SK-N-SH (cell line): ENCODE data around the gene SERPINE2. TPM values are rescaled to one million over a fixed set of nuclear protein-coding genes. Genes with fewer than 3 reads are reported as not detected.
"Not testable (repeated sequence)": the region's sequence is repeated elsewhere in the genome, so short reads cannot be mapped to it uniquely, and the experiment has no call there.

ENCODE experiments used
- CTCF ChIA-PET: fragments of 300-600, 350-600 bp; formaldehyde crosslinking; extraction: SDS; loops from one replicate; lab custom pipeline; 2021; lab: Yijun Ruan, JAX
- POLR2A ChIA-PET: fragments of 350-600 bp; sonication (Branson Sonifier 250); formaldehyde crosslinking; extraction: SDS; loops from one replicate; lab custom pipeline; 2020; ENCODE audit warnings: antibody characterized with exemption, inconsistent platforms; lab: Yijun Ruan, JAX
- DNase-seq: peaks from one replicate; pipeline ENCODE4 v3.0.0; 2012
- H2AFZ ChIP-seq: fragments of 200-600 bp; sonication (generic); 2 replicates; pipeline ENCODE4 v1.8.1; 2016; ENCODE audit warnings: antibody characterized with exemption, mild to moderate bottlenecking, low read depth
- H3F3A ChIP-seq: fragments of 200-600 bp; sonication (generic); replicated peaks from 2 replicates; pipeline ENCODE3; 2016; ENCODE audit warnings: antibody characterized with exemption, mild to moderate bottlenecking; ENCODE audit not compliant: insufficient read depth
- H3K27ac ChIP-seq, 2 experiments: fragments of 200-500 bp in 1 of 2; fragments of 200-600 bp in 1 of 2; sonication (Bioruptor generic) in 1 of 2; sonication (generic), shearing (Covaris generic) in 1 of 2; 2 replicates each; pipeline versions ENCODE4 v1.5.1 to v1.6.1; 2014 to 2016; ENCODE audit warnings: low read depth in 2 of 2, inconsistent platforms in 1 of 2, low read length in 1 of 2, mild to moderate bottlenecking in 1 of 2, mixed read lengths in 1 of 2
- H3K27me3 ChIP-seq: fragments of 200-600 bp; sonication (generic), shearing (Covaris generic); 2 replicates; pipeline ENCODE4 v1.6.1; 2016; ENCODE audit warnings: mixed run types; ENCODE audit not compliant: insufficient read depth
- H3K36me3 ChIP-seq, 2 experiments: fragments of 200-500 bp in 1 of 2; fragments of 200-600 bp in 1 of 2; sonication (Bioruptor generic) in 1 of 2; sonication (generic) in 1 of 2; replicated peaks in 1 of 2; 2 replicates each; pipeline versions ENCODE3 to v1.5.1; 2014 to 2016; ENCODE audit warnings: low read length in 1 of 2, mild to moderate bottlenecking in 1 of 2; ENCODE audit not compliant: insufficient read depth in 2 of 2, control insufficient read depth in 1 of 2
- H3K4me1 ChIP-seq, 2 experiments: fragments of 200-500 bp in 1 of 2; fragments of 200-600 bp in 1 of 2; sonication (Bioruptor generic) in 1 of 2; sonication (generic), shearing (Covaris generic) in 1 of 2; 2 replicates each; pipeline versions ENCODE4 v1.5.1 to v1.6.1; 2014 to 2016; ENCODE audit warnings: low read depth in 1 of 2, low read length in 1 of 2, mixed run types in 1 of 2; ENCODE audit not compliant: insufficient read depth in 2 of 2, control insufficient read depth in 1 of 2
- H3K4me2 ChIP-seq: fragments of 200-600 bp; sonication (generic), shearing (Covaris generic); 2 replicates; pipeline ENCODE4 v1.6.1; 2017; ENCODE audit warnings: mixed run types
- H3K4me3 ChIP-seq, 2 experiments: fragments of 200-500 bp in 1 of 2; fragments of 200-600 bp in 1 of 2; sonication (Bioruptor generic) in 1 of 2; sonication (generic), shearing (Covaris generic) in 1 of 2; 2 replicates each; pipeline versions ENCODE4 v1.5.1 to v1.8.1; 2014 to 2016; ENCODE audit warnings: low read depth in 2 of 2, inconsistent platforms in 1 of 2, low read length in 1 of 2, mild to moderate bottlenecking in 1 of 2, mixed read lengths in 1 of 2, moderate library complexity in 1 of 2
- H3K79me2 ChIP-seq: fragments of 200-600 bp; sonication (generic); 2 replicates; pipeline ENCODE4 v1.8.1; 2017; ENCODE audit warnings: mild to moderate bottlenecking; ENCODE audit not compliant: insufficient read depth
- H3K9ac ChIP-seq: fragments of 200-600 bp; sonication (generic); 2 replicates; pipeline ENCODE4 v1.6.1; 2017; ENCODE audit warnings: mixed run types
- H3K9me2 ChIP-seq: fragments of 200-600 bp; sonication (generic); 2 replicates; pipeline ENCODE4 v1.6.1; 2017; ENCODE audit warnings: mixed run types
- H3K9me3 ChIP-seq: fragments of 200-600 bp; sonication (generic); 2 replicates; pipeline ENCODE4 v1.6.1; 2017; ENCODE audit warnings: mixed run types, mild to moderate bottlenecking, moderate library complexity
- H4K20me1 ChIP-seq: fragments of 200-600 bp; sonication (generic); 2 replicates; pipeline ENCODE4 v1.6.1; 2017; ENCODE audit warnings: mild to moderate bottlenecking, mixed run types; ENCODE audit not compliant: insufficient read depth
- EP300 ChIP-seq, 2 experiments: IDR thresholded peaks; 2 replicates each; pipeline versions ENCODE4 v1.4.0 to v1.6.1; 2012; ENCODE audit warnings: borderline replicate concordance in 1 of 2, low read depth in 1 of 2, low read length in 1 of 2
- EZH2phosphoT487 ChIP-seq: fragments of 200-600 bp; sonication (generic); IDR thresholded peaks from 2 replicates; pipeline ENCODE4 v1.6.1; 2017; ENCODE audit warnings: low read depth, mixed run types, mild to moderate bottlenecking, antibody characterized with exemption, moderate library complexity, borderline replicate concordance
- FOSL2 ChIP-seq: IDR thresholded peaks from 2 replicates; pipeline ENCODE4 v1.4.0; 2012; ENCODE audit warnings: low read depth, mild to moderate bottlenecking, moderate library complexity, borderline replicate concordance
- JUND ChIP-seq: IDR thresholded peaks from 2 replicates; pipeline ENCODE4 v1.4.0; 2012
- NFIC ChIP-seq: IDR thresholded peaks from 2 replicates; pipeline ENCODE4 v1.4.0; 2012; ENCODE audit warnings: borderline replicate concordance
- POLR2AphosphoS5 ChIP-seq: IDR thresholded peaks from 2 replicates; pipeline ENCODE4 v1.6.1; 2012; ENCODE audit warnings: low read depth, low read length
- RXRA ChIP-seq: IDR thresholded peaks from 2 replicates; pipeline ENCODE4 v1.4.0; 2012; ENCODE audit warnings: low read depth, mild to moderate bottlenecking, borderline replicate concordance
- TCF12 ChIP-seq: IDR thresholded peaks from 2 replicates; pipeline ENCODE4 v1.4.0; 2012
- TEAD4 ChIP-seq: IDR thresholded peaks from 2 replicates; pipeline ENCODE4 v1.4.0; 2012; ENCODE audit warnings: mild to moderate bottlenecking, borderline replicate concordance; ENCODE audit not compliant: insufficient read depth
- YY1 ChIP-seq: IDR thresholded peaks from 2 replicates; pipeline ENCODE4 v1.4.0; 2012; ENCODE audit warnings: low read depth, mild to moderate bottlenecking
- WGBS: methylation state at CpG from one replicate; pipeline ENCODE4 v1.1.6; 2017; ENCODE audit warnings: low lambda C conversion rate; 5-methylcytosine and 5-hydroxymethylcytosine counted together
- polyA plus RNA-seq, 3 experiments: library from polyadenylated mRNA; depleted of rRNA; stranded (reverse); fragments of >200 nt; gene quantifications; 2 replicates each; pipeline ENCODE4 v1.2.3, GENCODE V29; 2012
- TF ChIP-seq, protein P1 (sequence below): IDR thresholded peaks from 2 replicates; pipeline ENCODE4; 2012
- TF ChIP-seq, protein P2 (sequence below): IDR thresholded peaks from 2 replicates; pipeline ENCODE4 v1.4.0; 2012; ENCODE audit warnings: low read depth, borderline replicate concordance

SERPINE2 gene
- polyA plus RNA-seq, 1 of the 3 experiments (the other 2 are of a cell fraction) = 249 TPM

DNA sequence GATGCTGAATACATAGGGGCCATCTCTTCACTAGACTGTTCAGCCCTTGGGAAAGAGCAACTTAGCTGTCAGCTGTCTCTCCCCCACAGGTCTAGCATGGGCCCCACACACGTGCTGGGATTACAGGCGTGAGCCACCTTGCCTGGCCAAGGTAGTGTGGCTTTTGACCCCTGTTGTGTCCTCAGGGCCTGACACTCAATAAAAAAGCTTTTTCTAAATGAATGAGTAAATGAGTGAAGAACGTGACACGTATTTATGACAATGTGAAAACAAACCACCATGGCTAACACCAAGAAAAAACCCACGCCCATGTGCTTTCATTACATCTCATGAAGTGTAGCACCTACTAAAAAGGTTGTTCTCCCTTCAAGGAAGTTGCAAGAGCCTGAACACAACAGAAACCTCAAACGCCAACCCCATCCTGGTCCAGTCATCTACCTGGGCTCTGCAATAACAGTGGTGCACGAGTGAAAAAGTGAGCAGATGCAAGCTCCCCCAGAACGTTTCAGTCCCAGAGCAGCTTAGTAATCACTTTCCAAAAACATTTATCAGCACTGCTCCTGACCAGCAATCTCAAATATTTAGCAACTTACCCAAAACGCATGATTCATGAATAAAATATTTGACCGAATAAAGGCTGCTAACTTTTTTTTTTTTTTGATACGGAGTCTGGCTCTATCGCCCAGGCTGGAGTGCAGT, 97.4 kb downstream of the SERPINE2 start:
- Histone ChIP-seq H3K9me3 (no peaks in the 10 kb centered on the region), H3K4me1 (peaks cover 7 to 25% of the 10 kb centered on the region in 2 experiments), H3K36me3 (peaks cover 0 to 9% of the 10 kb centered on the region in 2 experiments), H4K20me1 (peaks cover 33% of the 10 kb centered on the region), H3F3A (peaks cover 14% of the 10 kb centered on the region), H3K4me2 (peak overlapping the region; percentile 67), H3K27ac (peak overlapping the region in 1 of 2 experiments; percentile 37; a peak in 3 of 4 replicates), H3K9me2 (no peaks in the 10 kb centered on the region), H3K79me2 (peaks cover 87% of the 10 kb centered on the region), H2AFZ (no peak overlapping the region), H3K4me3 (no peak overlapping the region), H3K27me3 (no peaks in the 10 kb centered on the region), H3K9ac (no peak overlapping the region)
- TF ChIP-seq TCF12 (peak; percentile 58; the same call in 1 of the 2 replicates), TEAD4 (peak; percentile 82), FOSL2 (peak; percentile 69), NFIC (no peak; the same call in 1 of the 2 replicates), EZH2phosphoT487 (no peak), YY1 (no peak), EP300 (IDR thresholded peaks at IDR 0.05; ENCODE audit: borderline replicate concordance in 1 of 2, low read depth in 1 of 2, low read length in 1 of 2) (peak in 1 of 2 experiments; percentile 43; a peak in 1 of 4 replicates), JUND (peak; percentile 92), RXRA (0 out of 2 replicates have a peak, but pooled peaks have one; percentile 28), POLR2AphosphoS5 (peak; percentile 23; the same call in 1 of the 2 replicates)
- TF ChIP-seq, protein P1, sequence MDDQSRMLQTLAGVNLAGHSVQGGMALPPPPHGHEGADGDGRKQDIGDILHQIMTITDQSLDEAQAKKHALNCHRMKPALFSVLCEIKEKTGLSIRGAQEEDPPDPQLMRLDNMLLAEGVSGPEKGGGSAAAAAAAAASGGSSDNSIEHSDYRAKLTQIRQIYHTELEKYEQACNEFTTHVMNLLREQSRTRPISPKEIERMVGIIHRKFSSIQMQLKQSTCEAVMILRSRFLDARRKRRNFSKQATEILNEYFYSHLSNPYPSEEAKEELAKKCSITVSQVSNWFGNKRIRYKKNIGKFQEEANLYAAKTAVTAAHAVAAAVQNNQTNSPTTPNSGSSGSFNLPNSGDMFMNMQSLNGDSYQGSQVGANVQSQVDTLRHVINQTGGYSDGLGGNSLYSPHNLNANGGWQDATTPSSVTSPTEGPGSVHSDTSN = peak; percentile 69
- TF ChIP-seq, protein P2, sequence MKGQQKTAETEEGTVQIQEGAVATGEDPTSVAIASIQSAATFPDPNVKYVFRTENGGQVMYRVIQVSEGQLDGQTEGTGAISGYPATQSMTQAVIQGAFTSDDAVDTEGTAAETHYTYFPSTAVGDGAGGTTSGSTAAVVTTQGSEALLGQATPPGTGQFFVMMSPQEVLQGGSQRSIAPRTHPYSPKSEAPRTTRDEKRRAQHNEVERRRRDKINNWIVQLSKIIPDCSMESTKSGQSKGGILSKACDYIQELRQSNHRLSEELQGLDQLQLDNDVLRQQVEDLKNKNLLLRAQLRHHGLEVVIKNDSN = no peak
- POLR2A ChIA-PET = no interaction called here
- no peak for DNase-seq
- WGBS = 35% methylated on average over 12 of the region's 12 CpGs
- CTCF ChIA-PET = interaction anchor here (1.4 kb wide), 1 partner anchor 11 kb away, joined by 4 read pairs; no protein-coding TSS in a partner anchor

DNA sequence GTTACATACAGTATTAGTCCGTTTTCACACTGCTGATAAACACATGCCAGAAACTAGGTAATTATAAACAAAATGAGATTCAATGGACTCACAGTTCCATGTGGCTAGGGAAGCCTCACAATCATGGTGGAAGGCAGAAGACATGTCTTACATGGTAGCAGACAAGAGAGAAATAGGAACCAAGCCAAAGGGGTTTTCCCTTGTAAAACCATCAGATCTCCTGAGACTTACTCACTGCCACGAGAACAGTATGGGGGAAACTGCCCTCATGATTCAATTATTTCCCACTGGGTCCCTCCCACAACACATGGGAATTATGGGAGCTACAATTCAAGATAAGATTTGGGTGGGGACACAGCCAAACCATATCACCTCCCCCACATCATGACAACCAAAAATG, 99.6 kb downstream of the SERPINE2 start:
- POLR2A ChIA-PET, H3K9me3 ChIP-seq, H3K9me2 ChIP-seq, H3K27me3 ChIP-seq, CTCF ChIA-PET, H3K36me3 ChIP-seq, H3K27ac ChIP-seq, H3K4me3 ChIP-seq, H3K9ac ChIP-seq, H3K4me2 ChIP-seq, H2AFZ ChIP-seq, DNase-seq: not testable (repeated sequence)
- peaks cover 99% of the 10 kb centered on the region for H3K79me2 ChIP-seq
- peaks cover 12 to 43% of the 10 kb centered on the region in 2 experiments for H3K4me1 ChIP-seq
- peaks cover 51% of the 10 kb centered on the region for H4K20me1 ChIP-seq
- H3F3A ChIP-seq = peaks cover 17% of the 10 kb centered on the region
- WGBS = 56% methylated on average over 2 of the region's 2 CpGs
